HFFc6 (cell line): ENCODE data around the gene POR. TPM values are rescaled to one million over a fixed set of nuclear protein-coding genes. Genes with fewer than 3 reads are reported as not detected.

Experiments used
- DNase-seq: peaks from one replicate; pipeline ENCODE4 v3.0.0-alpha.2; 2018
- H3K27ac Mint-ChIP-seq: 2 replicates; pipeline ENCODE4 v1.8.0; 2020; ENCODE audit warnings: mild to moderate bottlenecking, mixed read lengths
- H3K27me3 Mint-ChIP-seq: 2 replicates; pipeline ENCODE4 v1.8.0; 2021; ENCODE audit warnings: mild to moderate bottlenecking, moderate library complexity, mixed read lengths; ENCODE audit not compliant: insufficient read depth
- H3K36me3 Mint-ChIP-seq: 2 replicates; pipeline ENCODE4 v1.8.0; 2021; ENCODE audit warnings: low read depth, mixed read lengths
- H3K4me1 Mint-ChIP-seq: 2 replicates; pipeline ENCODE4 v1.8.0; 2020; ENCODE audit warnings: low read depth, mixed read lengths
- H3K4me3 Mint-ChIP-seq: 2 replicates; pipeline ENCODE4 v1.8.0; 2020; ENCODE audit warnings: mild to moderate bottlenecking, moderate library complexity, mixed read lengths
- H3K9me3 Mint-ChIP-seq: 2 replicates; pipeline ENCODE4 v1.8.0; 2020; ENCODE audit warnings: mild to moderate bottlenecking, mixed read lengths
- total RNA-seq, 6 experiments: library from RNA; stranded (reverse); fragmentation: NEBNext Ultra II Directional; extraction: Animal tissue kit (Norgen Biotek cat#: 25700); gene quantifications; 2 replicates in 1 of 6; 3 replicates in 5 of 6; pipeline ENCODE4 v1.2.3, GENCODE V29; 2021
- TF ChIP-seq, protein P1 (sequence below): fragments of 200-600 bp; sonication (generic); IDR thresholded peaks from 2 replicates; pipeline ENCODE4 v1.5.0; 2021; ENCODE audit warnings: antibody characterized with exemption, mild to moderate bottlenecking

Gene POR
- total RNA-seq, 6 experiments from 2014 or later: 48.2 to 69.3 (median 49.4) TPM

DNA sequence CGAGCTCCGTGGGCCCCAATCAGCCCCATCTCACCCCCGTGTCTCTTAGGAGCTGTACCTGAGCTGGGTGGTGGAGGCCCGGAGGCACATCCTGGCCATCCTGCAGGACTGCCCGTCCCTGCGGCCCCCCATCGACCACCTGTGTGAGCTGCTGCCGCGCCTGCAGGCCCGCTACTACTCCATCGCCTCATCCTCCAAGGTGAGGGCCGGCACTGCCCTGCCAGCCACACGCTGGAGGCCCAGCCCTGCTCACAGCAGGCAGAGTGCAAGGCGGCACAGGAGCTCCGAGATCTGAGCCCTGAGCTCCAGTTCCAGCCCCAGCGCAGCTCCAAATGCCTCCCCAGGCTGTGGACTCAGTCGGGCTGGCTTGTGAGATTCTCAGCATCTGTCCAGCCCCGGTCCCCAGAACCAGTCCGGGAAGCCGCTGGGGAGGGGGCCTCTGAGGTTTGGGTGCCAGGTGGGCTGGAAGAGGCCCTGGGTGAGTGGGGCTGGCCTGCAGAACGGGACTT lies 70.1 kb downstream of the POR start:
- no peaks in the 10 kb centered on the region for H3K9me3 Mint-ChIP-seq

DNA sequence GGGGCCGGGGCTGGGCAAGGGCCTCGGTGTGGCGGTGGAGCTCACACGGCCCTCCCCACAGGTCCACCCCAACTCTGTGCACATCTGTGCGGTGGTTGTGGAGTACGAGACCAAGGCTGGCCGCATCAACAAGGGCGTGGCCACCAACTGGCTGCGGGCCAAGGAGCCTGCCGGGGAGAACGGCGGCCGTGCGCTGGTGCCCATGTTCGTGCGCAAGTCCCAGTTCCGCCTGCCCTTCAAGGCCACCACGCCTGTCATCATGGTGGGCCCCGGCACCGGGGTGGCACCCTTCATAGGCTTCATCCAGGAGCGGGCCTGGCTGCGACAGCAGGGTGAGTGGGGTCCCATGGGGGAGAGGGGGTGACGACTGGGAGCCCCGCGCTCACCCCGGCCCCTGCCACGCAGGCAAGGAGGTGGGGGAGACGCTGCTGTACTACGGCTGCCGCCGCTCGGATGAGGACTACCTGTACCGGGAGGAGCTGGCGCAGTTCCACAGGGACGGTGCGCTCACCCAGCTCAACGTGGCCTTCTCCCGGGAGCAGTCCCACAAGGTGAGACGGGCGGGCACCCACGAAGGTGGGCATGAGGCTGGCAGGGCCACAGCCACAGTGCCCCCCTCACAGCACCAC lies 70.7 kb downstream of the POR start:
- Mint-ChIP-seq H3K9me3 (no peaks in the 10 kb centered on the region), H3K36me3 (peaks cover 4% of the 10 kb centered on the region; the same call in 1 of the 2 replicates), H3K27me3 (peaks cover 11% of the 10 kb centered on the region), H3K27ac (no peak overlapping the region), H3K4me1 (no peaks in the 10 kb centered on the region; the same call in 1 of the 2 replicates), H3K4me3 (no peak overlapping the region)
- DNase-seq: no peak
- TF ChIP-seq, protein P1, sequence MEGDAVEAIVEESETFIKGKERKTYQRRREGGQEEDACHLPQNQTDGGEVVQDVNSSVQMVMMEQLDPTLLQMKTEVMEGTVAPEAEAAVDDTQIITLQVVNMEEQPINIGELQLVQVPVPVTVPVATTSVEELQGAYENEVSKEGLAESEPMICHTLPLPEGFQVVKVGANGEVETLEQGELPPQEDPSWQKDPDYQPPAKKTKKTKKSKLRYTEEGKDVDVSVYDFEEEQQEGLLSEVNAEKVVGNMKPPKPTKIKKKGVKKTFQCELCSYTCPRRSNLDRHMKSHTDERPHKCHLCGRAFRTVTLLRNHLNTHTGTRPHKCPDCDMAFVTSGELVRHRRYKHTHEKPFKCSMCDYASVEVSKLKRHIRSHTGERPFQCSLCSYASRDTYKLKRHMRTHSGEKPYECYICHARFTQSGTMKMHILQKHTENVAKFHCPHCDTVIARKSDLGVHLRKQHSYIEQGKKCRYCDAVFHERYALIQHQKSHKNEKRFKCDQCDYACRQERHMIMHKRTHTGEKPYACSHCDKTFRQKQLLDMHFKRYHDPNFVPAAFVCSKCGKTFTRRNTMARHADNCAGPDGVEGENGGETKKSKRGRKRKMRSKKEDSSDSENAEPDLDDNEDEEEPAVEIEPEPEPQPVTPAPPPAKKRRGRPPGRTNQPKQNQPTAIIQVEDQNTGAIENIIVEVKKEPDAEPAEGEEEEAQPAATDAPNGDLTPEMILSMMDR: no peak

More for the DNA sequence above, 70.1 kb downstream of the POR start:
- no peak overlapping the region for H3K27ac Mint-ChIP-seq
- TF ChIP-seq, protein P1: no peak
- no peak for DNase-seq
- no peak overlapping the region for H3K4me3 Mint-ChIP-seq
- H3K4me1 Mint-ChIP-seq: no peaks in the 10 kb centered on the region; the same call in 1 of the 2 replicates
- peaks cover 14% of the 10 kb centered on the region for H3K27me3 Mint-ChIP-seq
- H3K36me3 Mint-ChIP-seq: peaks cover 4% of the 10 kb centered on the region; the same call in 1 of the 2 replicates

DNA sequence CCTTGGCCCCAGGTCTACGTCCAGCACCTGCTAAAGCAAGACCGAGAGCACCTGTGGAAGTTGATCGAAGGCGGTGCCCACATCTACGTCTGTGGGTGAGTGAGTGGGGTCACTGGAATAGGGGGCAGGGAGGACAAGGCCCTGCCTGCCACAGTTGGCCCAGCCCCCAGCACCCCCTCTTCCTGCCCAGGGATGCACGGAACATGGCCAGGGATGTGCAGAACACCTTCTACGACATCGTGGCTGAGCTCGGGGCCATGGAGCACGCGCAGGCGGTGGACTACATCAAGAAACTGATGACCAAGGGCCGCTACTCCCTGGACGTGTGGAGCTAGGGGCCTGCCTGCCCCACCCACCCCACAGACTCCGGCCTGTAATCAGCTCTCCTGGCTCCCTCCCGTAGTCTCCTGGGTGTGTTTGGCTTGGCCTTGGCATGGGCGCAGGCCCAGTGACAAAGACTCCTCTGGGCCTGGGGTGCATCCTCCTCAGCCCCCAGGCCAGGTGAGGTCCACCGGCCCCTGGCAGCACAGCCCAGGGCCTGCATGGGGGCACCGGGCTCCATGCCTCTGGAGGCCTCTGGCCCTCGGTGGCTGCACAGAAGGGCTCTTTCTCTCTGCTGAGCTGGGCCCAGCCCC lies 71.3 kb downstream of the POR start:
- H3K4me1 Mint-ChIP-seq: no peaks in the 10 kb centered on the region; the same call in 1 of the 2 replicates
- DNase-seq: no peak
- no peaks in the 10 kb centered on the region for H3K9me3 Mint-ChIP-seq
- H3K36me3 Mint-ChIP-seq: peaks cover 4% of the 10 kb centered on the region; the same call in 1 of the 2 replicates
- H3K27ac Mint-ChIP-seq: no peak overlapping the region
- TF ChIP-seq, protein P1: no peak
- H3K4me3 Mint-ChIP-seq: no peak overlapping the region
- H3K27me3 Mint-ChIP-seq: peaks cover 13% of the 10 kb centered on the region

DNA sequence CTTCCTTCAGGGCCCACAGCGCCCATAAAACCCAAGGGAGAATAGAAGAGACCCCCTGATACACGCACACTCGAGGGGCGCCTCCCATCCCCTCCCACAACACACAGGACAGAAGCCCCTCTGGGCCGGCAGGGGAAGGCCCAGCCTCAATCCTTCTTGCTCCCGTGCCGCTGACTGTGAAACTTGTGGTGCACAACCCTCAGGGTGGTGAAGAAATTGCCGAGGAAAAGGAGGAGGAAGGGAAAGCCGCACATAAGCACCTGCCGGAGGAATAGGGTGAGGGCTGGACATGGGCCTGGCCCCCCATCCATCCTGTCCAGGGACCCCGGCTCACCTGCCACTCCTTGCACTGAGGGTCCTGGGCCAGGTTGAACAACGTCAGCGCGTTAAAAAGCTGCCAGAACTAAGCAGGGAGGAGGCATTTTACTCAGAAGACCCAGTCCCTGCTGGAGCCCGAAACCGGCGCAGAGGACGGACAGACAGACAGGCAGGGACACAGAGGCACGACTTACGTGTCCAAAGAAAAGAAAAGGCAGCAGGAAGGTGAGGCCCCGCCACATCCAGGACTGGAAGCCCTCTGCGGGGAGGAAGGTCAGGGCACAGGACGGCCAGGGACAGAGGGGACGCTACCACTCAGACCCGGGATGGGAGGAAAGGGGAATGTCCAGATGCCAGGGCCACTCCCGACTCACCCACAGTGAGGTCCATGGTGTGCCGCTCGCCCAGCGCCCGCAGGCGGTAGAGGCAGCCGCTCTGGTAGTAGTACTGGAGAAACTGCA lies 72.3 kb downstream of the POR start:
- H3K27ac Mint-ChIP-seq: no peak overlapping the region; the same call in 1 of the 2 replicates

More for the DNA sequence above, 72.3 kb downstream of the POR start:
- TF ChIP-seq, protein P1: no peak
- H3K4me3 Mint-ChIP-seq: no peak overlapping the region
- no peaks in the 10 kb centered on the region; the same call in 1 of the 2 replicates for H3K4me1 Mint-ChIP-seq
- no peaks in the 10 kb centered on the region for H3K36me3 Mint-ChIP-seq
- no peaks in the 10 kb centered on the region for H3K9me3 Mint-ChIP-seq
- no peak for DNase-seq
- peaks cover 10% of the 10 kb centered on the region for H3K27me3 Mint-ChIP-seq
